Panc1 (cell line): ENCODE results near the gene ADGRG2. TPM values are rescaled to one million over a fixed set of nuclear protein-coding genes. Genes with fewer than 3 reads are reported as not detected.
A peak's percentile ranks its signal among the peaks of the same experiment; 100 is the strongest.
"Not testable (repeated sequence)": the region's sequence is repeated elsewhere in the genome, so short reads cannot be mapped to it uniquely, and the experiment has no call there.

Source experiments
- ATAC-seq: fragments of 200-7000 bp; cut with Tn5 transposase; 2 replicates; pipeline ENCODE4 v1.9.1; 2020; ENCODE audit warnings: mild to moderate bottlenecking, moderate library complexity
- BruUV-seq: library from RNA; stranded (reverse); fragments of 400-500 nt; replicated peaks from 2 replicates; lab custom pipeline; 2021; lab: Mats Ljungman, UMichigan
- CTCF ChIA-PET: fragments of 300-600 bp; sonication (Branson Sonifier 250); formaldehyde crosslinking; loops from one replicate; lab custom pipeline; 2022; ENCODE audit warnings: antibody characterized with exemption; lab: Charles Lee
- POLR2A ChIA-PET: fragments of 300-600 bp; sonication (Branson Sonifier 250); formaldehyde crosslinking; loops from one replicate; lab custom pipeline; 2022; ENCODE audit warnings: antibody characterized with exemption; lab: Charles Lee
- DNase-seq: peaks from one replicate; pipeline ENCODE4 v3.0.0-alpha.2; 2010; ENCODE audit warnings: low read depth, low spot score
- H3K27ac ChIP-seq: 2 replicates; pipeline ENCODE4 v1.5.1; 2011; ENCODE audit warnings: mild to moderate bottlenecking, low read length, inconsistent platforms
- H3K27me3 ChIP-seq: fragments of 200-500 bp; sonication (Bioruptor generic); 2 replicates; pipeline ENCODE4 v1.6.0; 2014; ENCODE audit warnings: low read length, inconsistent platforms; ENCODE audit not compliant: control insufficient read depth, insufficient read depth
- H3K36me3 ChIP-seq: fragments of 200-500 bp; sonication (Bioruptor generic); 2 replicates; pipeline ENCODE4 v1.5.1; 2014; ENCODE audit warnings: inconsistent platforms, mild to moderate bottlenecking, low read length, moderate library complexity; ENCODE audit not compliant: control insufficient read depth, insufficient read depth
- H3K4me1 ChIP-seq: 2 replicates; pipeline ENCODE4 v1.5.1; 2011; ENCODE audit warnings: inconsistent platforms, mild to moderate bottlenecking, low read length, moderate library complexity; ENCODE audit not compliant: control insufficient read depth, insufficient read depth
- H3K4me3 ChIP-seq, 2 experiments: 2 replicates each; pipeline ENCODE4 v1.5.1; 2011 to 2012; ENCODE audit warnings: low read depth in 2 of 2, low read length in 2 of 2, mild to moderate bottlenecking in 2 of 2, inconsistent platforms in 1 of 2, moderate library complexity in 1 of 2
- H3K9me3 ChIP-seq: fragments of 200-500 bp; sonication (Bioruptor generic); 2 replicates; pipeline ENCODE4 v1.5.1; 2014; ENCODE audit warnings: low read depth, mild to moderate bottlenecking, inconsistent platforms, low read length, moderate library complexity; ENCODE audit not compliant: control insufficient read depth, insufficient read depth
- POLR2AphosphoS5 ChIP-seq: IDR thresholded peaks from 2 replicates; pipeline ENCODE4 v1.6.1; 2012; ENCODE audit warnings: mild to moderate bottlenecking, low read depth, low read length, moderate library complexity
- REST ChIP-seq, 2 experiments: IDR thresholded peaks; 2 replicates each; pipeline ENCODE4 v1.6.1; 2011 to 2012; ENCODE audit warnings: low read depth in 2 of 2, control low read depth in 1 of 2, low read length in 1 of 2, mild to moderate bottlenecking in 1 of 2, moderate library complexity in 1 of 2; ENCODE audit not compliant: insufficient read depth in 1 of 2
- SIN3A ChIP-seq: IDR thresholded peaks from 2 replicates; pipeline ENCODE4 v1.6.1; 2012; ENCODE audit warnings: low read depth, mild to moderate bottlenecking, low read length, moderate library complexity, borderline replicate concordance; ENCODE audit not compliant: insufficient read depth
- TCF7L2 ChIP-seq: IDR thresholded peaks from 2 replicates; pipeline ENCODE4 v1.6.1; 2011; ENCODE audit warnings: mild to moderate bottlenecking, low read depth, low read length, inconsistent platforms
- in situ Hi-C: cut with HindIII; loops from 2 replicates; pipeline ENCODE4 v1.10.0; 2016; ENCODE audit warnings: low sequenced_read_pairs, low pct_unique_long_range_greater_than_20kb
- intact Hi-C: fragments of 100-400 bp; cut with micrococcal nuclease; formaldehyde crosslinking; loops from one replicate; pipeline ENCODE4 v1.10.0; 2022; ENCODE audit not compliant: unreplicated experiment
- total RNA-seq: library from RNA; stranded (reverse); gene quantifications from one replicate; pipeline ENCODE4 v1.2.1, GENCODE V29; 2021; ENCODE audit not compliant: unreplicated experiment
- TF ChIP-seq, protein P1 (sequence below): fragments of 450-650 bp; IDR thresholded peaks from 2 replicates; pipeline ENCODE4 v1.5.1; 2017; ENCODE audit warnings: mild to moderate bottlenecking

Gene ADGRG2
- total RNA-seq, 1 experiment from 2014 or later = 2.0 TPM

- Histone ChIP-seq H3K27ac (no peak overlapping the region), H3K27me3 (no peaks in the 10 kb centered on the region), H3K9me3 (no peaks in the 10 kb centered on the region), H3K4me1 (no peaks in the 10 kb centered on the region), H3K4me3 (no peak overlapping the region), H3K36me3 (no peaks in the 10 kb centered on the region)
- POLR2A ChIA-PET = no interaction called here
- CTCF ChIA-PET = no interaction called here
- in situ Hi-C loops (no loop called here), intact Hi-C loops (no loop called here)
- no TSS peak for BruUV-seq
- DNase-seq (no peak), ATAC-seq (no peak)
- TF ChIP-seq TCF7L2 (no peak), POLR2AphosphoS5 (no peak), SIN3A (no peak), REST (IDR thresholded peaks at IDR 0.05; ENCODE audit: insufficient read depth in 1 of 2, low read depth in 2 of 2, low read length in 1 of 2) (no peak)
- TF ChIP-seq, protein P1, sequence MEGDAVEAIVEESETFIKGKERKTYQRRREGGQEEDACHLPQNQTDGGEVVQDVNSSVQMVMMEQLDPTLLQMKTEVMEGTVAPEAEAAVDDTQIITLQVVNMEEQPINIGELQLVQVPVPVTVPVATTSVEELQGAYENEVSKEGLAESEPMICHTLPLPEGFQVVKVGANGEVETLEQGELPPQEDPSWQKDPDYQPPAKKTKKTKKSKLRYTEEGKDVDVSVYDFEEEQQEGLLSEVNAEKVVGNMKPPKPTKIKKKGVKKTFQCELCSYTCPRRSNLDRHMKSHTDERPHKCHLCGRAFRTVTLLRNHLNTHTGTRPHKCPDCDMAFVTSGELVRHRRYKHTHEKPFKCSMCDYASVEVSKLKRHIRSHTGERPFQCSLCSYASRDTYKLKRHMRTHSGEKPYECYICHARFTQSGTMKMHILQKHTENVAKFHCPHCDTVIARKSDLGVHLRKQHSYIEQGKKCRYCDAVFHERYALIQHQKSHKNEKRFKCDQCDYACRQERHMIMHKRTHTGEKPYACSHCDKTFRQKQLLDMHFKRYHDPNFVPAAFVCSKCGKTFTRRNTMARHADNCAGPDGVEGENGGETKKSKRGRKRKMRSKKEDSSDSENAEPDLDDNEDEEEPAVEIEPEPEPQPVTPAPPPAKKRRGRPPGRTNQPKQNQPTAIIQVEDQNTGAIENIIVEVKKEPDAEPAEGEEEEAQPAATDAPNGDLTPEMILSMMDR = no peak
Observed at GRCh38 chrX:19019996-19020395, 102.3 kb downstream of the ADGRG2 start.

DNA sequence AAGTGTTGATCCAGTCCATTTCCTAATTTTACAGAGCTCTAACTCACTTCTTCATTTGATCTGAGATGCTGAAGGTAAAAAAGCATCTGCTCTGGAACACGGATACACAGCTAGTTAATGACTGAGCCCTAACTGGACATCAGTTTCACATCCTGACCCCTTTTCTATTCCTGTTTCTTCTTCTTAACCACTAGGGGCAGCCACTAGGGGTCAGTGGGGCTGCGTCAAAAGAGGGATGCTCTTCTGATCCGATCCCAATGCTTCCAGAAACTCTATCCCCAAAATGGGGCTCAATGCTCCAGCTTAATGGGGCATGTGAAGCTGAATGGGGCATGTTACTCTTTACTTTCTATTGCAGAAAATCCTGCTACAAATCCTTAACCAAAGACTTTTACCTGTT lies 105.0 kb downstream of the ADGRG2 start:
- TF ChIP-seq POLR2AphosphoS5 (no peak), REST (IDR thresholded peaks at IDR 0.05; ENCODE audit: insufficient read depth in 1 of 2, low read depth in 2 of 2, low read length in 1 of 2) (no peak)
- TF ChIP-seq, protein P1 = peak; percentile 77
- Histone ChIP-seq H3K36me3 (no peaks in the 10 kb centered on the region), H3K27ac (no peak overlapping the region), H3K9me3 (no peaks in the 10 kb centered on the region), H3K4me1 (no peaks in the 10 kb centered on the region), H3K4me3 (no peak overlapping the region), H3K27me3 (no peaks in the 10 kb centered on the region)
- POLR2A ChIA-PET = no interaction called here
- CTCF ChIA-PET = interaction anchor here (1.2 kb wide), 1 partner anchor 317 kb away, joined by 4 read pairs; no protein-coding TSS in a partner anchor
- no TSS peak for BruUV-seq
- in situ Hi-C loops (no loop called here), intact Hi-C loops (loop anchor here (1.0 kb wide), 1 partner anchor 317 kb away; no protein-coding TSS in a partner anchor)
- no peak for DNase-seq
- peak; percentile 65; the same call in 1 of the 2 replicates for ATAC-seq

GRCh38 chrX:19016614-19017013 lies 105.7 kb downstream of the ADGRG2 start:
- BruUV-seq, H3K27me3 ChIP-seq, H3K4me3 ChIP-seq, H3K9me3 ChIP-seq, DNase-seq, H3K4me1 ChIP-seq, H3K36me3 ChIP-seq, POLR2A ChIA-PET, H3K27ac ChIP-seq, ATAC-seq, in situ Hi-C loops: not testable (repeated sequence)
- intact Hi-C loops = loop anchor here (1.0 kb wide), 1 partner anchor 318 kb away; no protein-coding TSS in a partner anchor
- CTCF ChIA-PET = interaction anchor here (1.2 kb wide), 1 partner anchor 317 kb away, joined by 4 read pairs; no protein-coding TSS in a partner anchor
